Mesothelial cell of epicardium (in vitro differentiated cells): ENCODE data around the gene NTF4. TPM values are rescaled to one million over a fixed set of nuclear protein-coding genes. Genes with fewer than 3 reads are reported as not detected.

Experiments used
- DNase-seq, 2 experiments: peaks; one replicate each; pipeline ENCODE4 v3.0.0; 2021; ENCODE audit warnings: low spot score in 2 of 2; ENCODE audit not compliant: unreplicated experiment in 2 of 2
- H3K27ac Mint-ChIP-seq: 2 replicates; pipeline ENCODE4 v1.8.0; 2021; ENCODE audit warnings: mixed read lengths
- H3K27me3 Mint-ChIP-seq: 2 replicates; pipeline ENCODE4 v1.8.0; 2021; ENCODE audit warnings: low read depth, mixed read lengths
- H3K36me3 Mint-ChIP-seq: 2 replicates; pipeline ENCODE4 v1.8.0; 2021; ENCODE audit warnings: mixed read lengths
- H3K4me1 Mint-ChIP-seq: 2 replicates; pipeline ENCODE4 v1.8.0; 2021; ENCODE audit warnings: mixed read lengths
- H3K4me3 Mint-ChIP-seq: 2 replicates; pipeline ENCODE4 v1.8.0; 2021; ENCODE audit warnings: mild to moderate bottlenecking, moderate library complexity, mixed read lengths
- H3K9me3 Mint-ChIP-seq: 2 replicates; pipeline ENCODE4 v1.8.0; 2021; ENCODE audit warnings: mixed read lengths
- total RNA-seq: library from RNA; stranded (reverse); gene quantifications from 3 replicates; pipeline ENCODE4 v1.2.1, GENCODE V29; 2021
- TF ChIP-seq, protein P1 (sequence below): fragments of 200-600 bp; sonication (generic); IDR thresholded peaks from one replicate; pipeline ENCODE4 v1.5.0; 2021; ENCODE audit warnings: antibody characterized with exemption; ENCODE audit not compliant: unreplicated experiment

NTF4 gene
- total RNA-seq, 1 donor from 2014 or later: 48.5 TPM

DNA sequence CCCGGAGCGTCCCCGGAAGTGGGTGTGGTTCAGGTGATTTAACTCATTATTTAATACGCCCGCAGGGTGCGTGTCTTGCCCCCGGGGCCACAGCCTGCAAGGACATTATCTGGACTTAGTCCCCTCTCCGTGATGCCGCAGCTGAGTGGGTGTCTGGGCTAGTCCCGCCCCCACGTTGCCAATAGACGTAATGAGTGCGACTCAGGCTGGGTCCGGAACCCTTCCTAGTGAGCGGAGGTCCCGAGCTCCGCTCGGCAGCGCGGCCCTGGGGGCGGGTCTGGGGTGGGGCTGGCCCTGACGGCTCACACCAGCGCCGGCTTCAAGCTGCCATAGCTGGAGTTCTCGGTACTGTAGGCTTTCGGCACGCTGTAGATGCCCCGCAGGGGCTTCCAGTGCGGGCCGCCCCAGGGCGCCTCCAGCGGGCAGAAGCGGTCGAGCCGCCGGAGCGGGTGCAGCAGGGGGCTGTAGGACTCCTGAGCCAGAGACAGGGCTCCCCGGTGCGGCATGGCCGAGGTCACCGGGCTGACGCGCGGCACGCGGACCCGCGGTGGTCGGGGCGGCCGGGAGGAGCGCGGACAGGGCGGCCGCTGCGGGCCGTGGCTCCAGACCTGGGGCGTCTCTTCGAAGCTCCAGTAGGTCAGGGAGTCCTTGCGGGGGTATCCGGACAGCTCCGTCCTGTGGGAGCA is 46.8 kb downstream of the NTF4 start:
- TF ChIP-seq, protein P1, sequence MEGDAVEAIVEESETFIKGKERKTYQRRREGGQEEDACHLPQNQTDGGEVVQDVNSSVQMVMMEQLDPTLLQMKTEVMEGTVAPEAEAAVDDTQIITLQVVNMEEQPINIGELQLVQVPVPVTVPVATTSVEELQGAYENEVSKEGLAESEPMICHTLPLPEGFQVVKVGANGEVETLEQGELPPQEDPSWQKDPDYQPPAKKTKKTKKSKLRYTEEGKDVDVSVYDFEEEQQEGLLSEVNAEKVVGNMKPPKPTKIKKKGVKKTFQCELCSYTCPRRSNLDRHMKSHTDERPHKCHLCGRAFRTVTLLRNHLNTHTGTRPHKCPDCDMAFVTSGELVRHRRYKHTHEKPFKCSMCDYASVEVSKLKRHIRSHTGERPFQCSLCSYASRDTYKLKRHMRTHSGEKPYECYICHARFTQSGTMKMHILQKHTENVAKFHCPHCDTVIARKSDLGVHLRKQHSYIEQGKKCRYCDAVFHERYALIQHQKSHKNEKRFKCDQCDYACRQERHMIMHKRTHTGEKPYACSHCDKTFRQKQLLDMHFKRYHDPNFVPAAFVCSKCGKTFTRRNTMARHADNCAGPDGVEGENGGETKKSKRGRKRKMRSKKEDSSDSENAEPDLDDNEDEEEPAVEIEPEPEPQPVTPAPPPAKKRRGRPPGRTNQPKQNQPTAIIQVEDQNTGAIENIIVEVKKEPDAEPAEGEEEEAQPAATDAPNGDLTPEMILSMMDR: no peak
- peak; percentile 39 to 70 for DNase-seq
- Mint-ChIP-seq H3K4me3 (peak overlapping the region; percentile 48), H3K36me3 (peaks cover 15% of the 10 kb centered on the region), H3K9me3 (no peaks in the 10 kb centered on the region), H3K4me1 (peaks cover 6% of the 10 kb centered on the region), H3K27me3 (peaks cover 41% of the 10 kb centered on the region), H3K27ac (no peak overlapping the region)

DNA sequence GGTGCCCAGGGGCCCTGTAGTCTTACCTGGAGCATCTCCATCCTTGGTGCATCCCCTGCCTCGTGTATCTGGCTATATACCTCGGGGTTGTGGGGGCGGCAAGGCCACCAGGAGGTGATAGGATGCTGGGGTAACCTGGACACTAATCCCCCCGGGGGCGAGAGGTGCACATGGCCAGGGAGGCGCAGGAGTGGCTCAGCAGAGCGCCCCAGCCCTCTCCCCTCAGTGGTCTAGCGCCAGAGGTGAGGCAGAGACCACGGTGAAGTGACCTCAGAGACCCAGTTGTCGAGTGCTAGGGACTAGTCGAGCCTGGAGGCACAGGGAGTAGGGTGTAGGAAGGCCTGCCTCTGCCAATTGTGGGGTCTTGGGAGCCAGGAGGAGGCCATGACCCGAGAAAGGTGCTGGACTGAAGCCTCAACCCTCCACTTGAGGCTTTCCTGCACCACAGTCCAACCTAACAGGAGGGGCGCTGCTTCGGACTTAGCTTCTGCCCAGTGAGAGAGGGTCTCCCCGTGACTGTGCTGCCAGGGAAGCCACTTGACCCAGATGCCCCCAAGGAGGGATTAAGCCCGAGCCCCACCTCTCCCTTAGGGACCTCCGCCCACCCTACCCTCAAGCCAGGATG is 47.5 kb downstream of the NTF4 start, which contains the start of gene LHB:
Gene LHB (minus strand): TSS at position 51 of the 625 bp plus-strand sequence. CDS start 10 bp downstream, at position 41.
- no peak for DNase-seq
- no peaks in the 10 kb centered on the region for H3K9me3 Mint-ChIP-seq
- peaks cover 6% of the 10 kb centered on the region for H3K4me1 Mint-ChIP-seq
- TF ChIP-seq, protein P1: no peak
- H3K27me3 Mint-ChIP-seq: peaks cover 38% of the 10 kb centered on the region
- H3K27ac Mint-ChIP-seq: no peak within 1 kb of the TSS
- H3K36me3 Mint-ChIP-seq: peaks cover 15% of the 10 kb centered on the region
- H3K4me3 Mint-ChIP-seq: peak within 1 kb of the TSS; percentile 48

DNA sequence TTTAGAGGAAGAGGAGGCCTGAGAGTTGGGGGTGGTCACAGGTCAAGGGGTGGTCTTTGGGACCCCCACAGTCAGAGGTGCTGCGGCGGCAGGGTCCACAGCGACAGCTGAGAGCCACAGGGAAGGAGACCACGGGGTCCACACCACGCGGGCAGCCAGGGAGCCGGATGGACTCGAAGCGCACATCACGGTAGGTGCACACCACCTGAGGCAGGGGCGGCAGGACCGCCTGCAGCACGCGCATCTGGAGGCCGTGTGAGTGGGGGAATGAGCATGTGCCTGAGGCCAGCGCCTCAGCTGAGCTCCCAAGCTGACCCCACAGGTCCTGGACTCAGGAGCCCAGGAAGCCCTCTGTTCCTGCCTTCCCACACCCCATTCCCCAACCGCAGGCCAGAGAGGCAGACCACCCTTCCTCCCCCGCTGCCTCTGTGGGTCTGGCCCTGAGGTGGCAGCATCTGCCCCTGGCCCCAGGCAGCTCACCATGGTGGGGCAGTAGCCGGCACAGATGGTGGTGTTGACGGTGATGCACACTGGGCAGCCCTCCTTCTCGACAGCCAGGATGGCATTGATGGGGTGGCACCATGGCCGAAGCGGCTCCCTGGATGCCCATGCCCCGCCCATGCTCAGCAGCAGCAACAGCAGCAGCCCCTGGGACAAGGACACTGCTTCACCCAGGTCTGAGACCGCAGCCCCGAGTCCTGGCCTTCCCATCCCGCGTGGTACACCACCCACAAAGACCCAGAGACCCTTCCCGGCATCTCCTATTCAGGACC is 48.4 kb downstream of the NTF4 start:
- H3K27me3 Mint-ChIP-seq: peaks cover 30% of the 10 kb centered on the region
- H3K4me3 Mint-ChIP-seq: no peak overlapping the region
- no peak overlapping the region for H3K27ac Mint-ChIP-seq
- DNase-seq: no peak
- H3K4me1 Mint-ChIP-seq: peaks cover 6% of the 10 kb centered on the region
- H3K9me3 Mint-ChIP-seq: no peaks in the 10 kb centered on the region
- TF ChIP-seq, protein P1: no peak
- H3K36me3 Mint-ChIP-seq: peaks cover 15% of the 10 kb centered on the region

DNA sequence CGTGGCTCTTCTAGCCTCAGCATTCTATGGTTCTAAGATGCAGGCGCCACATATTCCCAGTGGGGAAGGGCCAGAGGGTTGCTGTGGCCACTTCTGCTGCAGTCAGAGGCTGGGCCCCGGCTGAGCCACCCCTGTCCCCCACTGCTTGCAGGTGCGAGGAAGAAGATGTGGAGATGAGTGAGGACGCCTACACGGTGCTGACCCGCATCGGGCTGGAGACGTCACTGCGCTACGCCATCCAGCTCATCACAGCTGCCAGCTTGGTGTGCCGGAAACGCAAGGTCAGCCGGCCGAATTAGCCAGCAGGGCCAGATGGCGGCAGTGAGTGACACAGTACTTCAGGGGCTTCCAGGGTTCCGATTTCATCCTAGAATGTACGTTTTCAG is 49.8 kb downstream of the NTF4 start:
- no peak for DNase-seq
- H3K27ac Mint-ChIP-seq: no peak overlapping the region
- no peaks in the 10 kb centered on the region for H3K9me3 Mint-ChIP-seq
- peaks cover 4% of the 10 kb centered on the region for H3K4me1 Mint-ChIP-seq
- peaks cover 16% of the 10 kb centered on the region for H3K27me3 Mint-ChIP-seq
- no peak overlapping the region for H3K4me3 Mint-ChIP-seq
- peaks cover 22% of the 10 kb centered on the region for H3K36me3 Mint-ChIP-seq
- TF ChIP-seq, protein P1: no peak

DNA sequence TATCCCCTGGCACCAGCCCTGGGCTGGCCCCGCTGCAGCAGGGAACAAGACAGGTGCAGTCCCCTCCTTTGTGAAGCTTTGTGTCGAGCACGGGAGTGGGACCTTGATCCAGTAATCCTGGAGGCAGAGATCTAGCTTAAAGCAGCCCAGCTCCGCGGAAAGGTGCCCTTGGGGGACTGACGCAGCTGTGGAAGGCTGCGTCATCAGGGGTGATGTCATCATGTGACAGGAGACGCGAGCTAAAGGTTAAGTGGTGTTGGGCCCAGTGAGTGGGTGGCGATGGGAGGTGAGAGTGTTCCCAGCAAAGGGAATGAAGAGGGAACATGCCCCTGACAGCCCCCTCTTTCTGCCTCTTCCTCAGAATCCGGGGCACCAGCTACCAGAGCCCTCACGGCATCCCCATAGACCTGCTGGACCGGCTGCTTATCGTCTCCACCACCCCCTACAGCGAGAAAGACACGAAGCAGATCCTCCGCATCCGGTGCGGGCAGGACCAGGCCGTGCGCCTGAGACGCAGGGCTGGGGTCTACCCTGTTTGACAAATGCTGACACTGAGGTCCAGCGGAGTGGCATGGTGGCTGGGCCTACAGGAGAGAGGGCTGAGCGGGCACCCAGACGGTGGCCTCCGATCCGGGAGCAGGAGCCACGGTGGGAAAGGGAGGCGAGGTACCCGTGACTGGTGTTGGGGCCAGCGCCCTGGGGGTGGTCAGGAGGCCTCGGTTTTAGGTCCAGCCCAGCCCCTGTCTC is 50.3 kb downstream of the NTF4 start:
- H3K9me3 Mint-ChIP-seq: no peaks in the 10 kb centered on the region
- H3K36me3 Mint-ChIP-seq: peaks cover 22% of the 10 kb centered on the region
- no peak overlapping the region for H3K4me3 Mint-ChIP-seq
- no peak overlapping the region for H3K27ac Mint-ChIP-seq
- H3K27me3 Mint-ChIP-seq: peaks cover 11% of the 10 kb centered on the region
- TF ChIP-seq, protein P1: no peak
- H3K4me1 Mint-ChIP-seq: peaks cover 4% of the 10 kb centered on the region
- no peak for DNase-seq
